ENCODE data around the gene ASPM.

Gene ASPM

GRCh38 chr1:197073978-197074377 lies 72.5 kb downstream of the ASPM start:
- no peak overlapping the region for H3K27ac ChIP-seq
- TF ChIP-seq CTCF (conservative IDR thresholded peaks at IDR 0.05) = no peak

- no peak for TF ChIP-seq CTCF (conservative IDR thresholded peaks at IDR 0.05)
- no peak overlapping the region for H3K27ac ChIP-seq
Measured at GRCh38 chr1:197067457-197067818, 79.0 kb downstream of the ASPM start.

- peak; percentile 66 for TF ChIP-seq CTCF (conservative IDR thresholded peaks at IDR 0.05)
- no peak within 1 kb of the TSS for H3K27ac ChIP-seq
Measured at GRCh38 chr1:197066719-197067456, 79.6 kb downstream of the ASPM start, which contains the start of gene F13B. Gene F13B, minus strand, starts transcription at chr1:197067260. Its CDS starts 37 bp downstream, at chr1:197067223.

GRCh38 chr1:197066277-197066676 lies 80.2 kb downstream of the ASPM start:
- no peak for TF ChIP-seq CTCF (conservative IDR thresholded peaks at IDR 0.05)
- H3K27ac ChIP-seq = no peak overlapping the region

GRCh38 chr1:197065559-197065958 lies 80.9 kb downstream of the ASPM start:
- TF ChIP-seq CTCF (conservative IDR thresholded peaks at IDR 0.05) = no peak
- no peak overlapping the region for H3K27ac ChIP-seq

- TF ChIP-seq CTCF (conservative IDR thresholded peaks at IDR 0.05) = no peak
- H3K27ac ChIP-seq = no peak overlapping the region
Measured at GRCh38 chr1:197063212-197063611, 83.3 kb downstream of the ASPM start.

GRCh38 chr1:197062692-197063091 lies 83.8 kb downstream of the ASPM start:
- H3K27ac ChIP-seq = no peak overlapping the region
- TF ChIP-seq CTCF (conservative IDR thresholded peaks at IDR 0.05) = no peak

All from VCaP (cell line).